Epithelial cell of proximal tubule (primary cell): ENCODE data around the gene P2RX1. TPM values are rescaled to one million over a fixed set of nuclear protein-coding genes. Genes with fewer than 3 reads are reported as not detected.

Source experiments
- DNase-seq: peaks from one replicate; pipeline ENCODE4 v3.0.0-alpha.2; 2011; ENCODE audit warnings: low read depth
- H3K4me3 ChIP-seq: 2 replicates; pipeline ENCODE4 v1.5.1; 2011; ENCODE audit warnings: low read depth, mild to moderate bottlenecking, low read length
- total RNA-seq: library from RNA; depleted of rRNA; stranded (reverse); fragments of >200 nt; gene quantifications from 2 replicates; pipeline ENCODE4 v1.2.3, GENCODE V29; 2015
- TF ChIP-seq, protein P1 (sequence below): conservative IDR thresholded peaks from 2 replicates; pipeline ENCODE4 v1.5.1; 2012; ENCODE audit warnings: low read depth, mild to moderate bottlenecking, low read length

The P2RX1 gene
- total RNA-seq, 1 donor from 2014 or later: not detected

DNA sequence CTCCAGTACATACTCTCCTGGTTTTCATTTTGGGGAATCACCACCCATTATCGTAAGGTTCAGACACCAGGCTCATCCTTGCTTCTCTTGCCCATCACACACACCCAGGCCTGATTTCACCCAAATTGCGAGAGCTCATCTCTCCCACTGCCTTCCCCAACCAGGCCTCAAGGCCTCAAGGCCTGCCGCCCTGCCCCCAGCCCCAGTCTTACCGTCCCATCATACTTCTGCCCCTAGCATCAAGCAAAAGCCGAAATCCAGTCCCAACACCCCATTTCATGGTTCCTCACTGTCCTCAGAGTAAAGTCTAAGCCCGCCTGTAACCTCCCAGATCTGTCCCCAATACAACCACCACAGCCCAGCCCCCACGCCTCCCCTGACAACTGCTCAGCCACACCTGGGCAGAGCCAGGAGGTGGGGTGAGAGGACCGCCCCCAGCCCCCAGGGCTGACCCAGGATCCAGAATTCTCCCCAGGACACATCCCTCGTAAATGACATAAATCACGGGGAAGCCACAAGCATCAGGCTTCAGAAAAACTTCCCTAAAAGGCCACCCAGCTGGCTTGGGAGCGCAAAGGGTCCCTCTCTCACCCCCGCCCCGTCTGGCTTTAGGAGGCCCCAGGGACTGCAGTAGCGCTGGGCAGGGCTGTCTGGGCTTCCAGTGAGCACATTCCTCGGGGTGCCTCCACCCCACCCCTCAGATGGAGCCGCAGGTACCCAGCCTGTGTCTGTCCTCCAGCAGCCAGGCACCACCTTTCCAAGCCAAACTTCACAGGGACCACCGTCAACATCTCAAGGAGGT lies 9.6 kb upstream of the P2RX1 start:
- TF ChIP-seq, protein P1, sequence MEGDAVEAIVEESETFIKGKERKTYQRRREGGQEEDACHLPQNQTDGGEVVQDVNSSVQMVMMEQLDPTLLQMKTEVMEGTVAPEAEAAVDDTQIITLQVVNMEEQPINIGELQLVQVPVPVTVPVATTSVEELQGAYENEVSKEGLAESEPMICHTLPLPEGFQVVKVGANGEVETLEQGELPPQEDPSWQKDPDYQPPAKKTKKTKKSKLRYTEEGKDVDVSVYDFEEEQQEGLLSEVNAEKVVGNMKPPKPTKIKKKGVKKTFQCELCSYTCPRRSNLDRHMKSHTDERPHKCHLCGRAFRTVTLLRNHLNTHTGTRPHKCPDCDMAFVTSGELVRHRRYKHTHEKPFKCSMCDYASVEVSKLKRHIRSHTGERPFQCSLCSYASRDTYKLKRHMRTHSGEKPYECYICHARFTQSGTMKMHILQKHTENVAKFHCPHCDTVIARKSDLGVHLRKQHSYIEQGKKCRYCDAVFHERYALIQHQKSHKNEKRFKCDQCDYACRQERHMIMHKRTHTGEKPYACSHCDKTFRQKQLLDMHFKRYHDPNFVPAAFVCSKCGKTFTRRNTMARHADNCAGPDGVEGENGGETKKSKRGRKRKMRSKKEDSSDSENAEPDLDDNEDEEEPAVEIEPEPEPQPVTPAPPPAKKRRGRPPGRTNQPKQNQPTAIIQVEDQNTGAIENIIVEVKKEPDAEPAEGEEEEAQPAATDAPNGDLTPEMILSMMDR: no peak
- DNase-seq: no peak
- no peak overlapping the region for H3K4me3 ChIP-seq

DNA sequence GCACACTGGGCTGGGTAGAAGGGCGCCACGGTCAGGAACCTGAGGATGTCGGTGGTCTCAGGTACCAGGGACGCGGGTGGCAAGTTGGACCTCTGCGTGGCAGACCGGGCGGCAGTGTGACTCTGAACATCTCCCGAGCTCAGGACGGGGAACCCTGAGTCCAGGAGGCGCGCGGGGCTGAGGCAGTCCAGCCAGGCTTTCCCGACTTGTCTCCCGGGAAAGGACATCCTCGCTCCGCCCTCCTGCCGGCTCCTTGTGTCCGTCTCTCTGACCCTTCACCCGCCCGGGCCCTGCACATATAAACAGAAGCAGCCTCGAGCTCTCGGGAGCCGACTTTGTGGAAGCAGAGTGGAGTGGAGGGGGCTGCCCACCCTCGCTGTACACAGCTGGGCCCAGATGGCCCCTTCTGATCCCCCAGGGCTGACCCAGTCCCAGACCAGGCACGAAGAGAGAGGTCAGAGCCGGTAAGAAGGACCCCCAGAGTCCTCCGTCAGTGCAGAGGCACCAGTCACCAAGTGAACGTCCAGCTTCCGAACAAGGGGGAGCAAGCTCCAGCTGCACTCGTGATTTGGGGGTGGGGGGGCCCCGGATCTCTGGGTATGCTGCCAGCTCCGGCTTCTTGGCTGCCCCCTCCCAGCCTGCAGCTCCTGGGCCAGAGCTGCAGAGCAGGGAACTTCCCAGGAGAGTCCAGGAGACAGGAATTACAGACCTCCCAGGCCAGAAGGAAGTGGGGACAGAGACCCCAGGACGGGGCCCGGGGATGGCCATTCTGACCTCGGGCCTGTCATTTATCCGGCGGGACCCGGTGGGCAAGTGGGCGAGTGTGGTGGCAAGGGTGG lies 8.5 kb upstream of the P2RX1 start:
- TF ChIP-seq, protein P1: no peak

DNA sequence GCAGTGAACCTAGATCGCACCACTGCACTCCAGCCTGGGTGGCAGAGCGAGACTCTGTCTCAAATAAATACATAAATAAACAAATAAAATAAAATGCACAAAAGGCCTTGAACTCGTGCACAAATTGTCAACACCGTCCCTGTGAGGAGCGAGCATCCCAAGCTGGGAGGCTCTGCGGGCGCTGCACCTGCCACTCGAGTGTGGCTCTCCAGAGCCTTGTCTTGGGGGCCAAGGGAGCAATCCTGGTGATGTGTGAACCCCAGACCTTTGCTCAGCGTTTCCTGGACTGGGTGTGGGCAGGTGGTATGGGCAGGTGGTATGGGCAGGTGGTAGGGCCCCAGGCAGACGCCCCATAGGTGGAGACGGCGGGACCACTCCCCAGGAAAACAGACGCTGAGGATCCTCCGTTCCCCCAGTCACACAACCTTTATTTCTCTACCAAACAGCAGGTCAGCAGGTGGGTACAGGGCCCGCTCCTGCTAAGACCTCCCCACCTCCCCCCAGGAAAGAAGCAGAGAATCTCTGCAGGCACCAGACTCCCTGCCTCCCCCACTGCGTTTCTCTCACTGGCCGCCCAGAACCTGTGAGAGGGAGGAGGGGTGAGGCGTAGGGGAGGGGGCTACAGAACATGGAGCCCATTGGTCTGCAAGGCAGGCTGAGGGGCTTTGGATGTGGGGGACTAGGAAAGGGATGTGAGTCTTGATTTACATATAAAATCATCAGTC lies 7.4 kb upstream of the P2RX1 start:
- no peak for DNase-seq
- no peak overlapping the region for H3K4me3 ChIP-seq
- TF ChIP-seq, protein P1: no peak

More for the DNA sequence above, 8.5 kb upstream of the P2RX1 start:
- H3K4me3 ChIP-seq: no peak overlapping the region
- no peak for DNase-seq

DNA sequence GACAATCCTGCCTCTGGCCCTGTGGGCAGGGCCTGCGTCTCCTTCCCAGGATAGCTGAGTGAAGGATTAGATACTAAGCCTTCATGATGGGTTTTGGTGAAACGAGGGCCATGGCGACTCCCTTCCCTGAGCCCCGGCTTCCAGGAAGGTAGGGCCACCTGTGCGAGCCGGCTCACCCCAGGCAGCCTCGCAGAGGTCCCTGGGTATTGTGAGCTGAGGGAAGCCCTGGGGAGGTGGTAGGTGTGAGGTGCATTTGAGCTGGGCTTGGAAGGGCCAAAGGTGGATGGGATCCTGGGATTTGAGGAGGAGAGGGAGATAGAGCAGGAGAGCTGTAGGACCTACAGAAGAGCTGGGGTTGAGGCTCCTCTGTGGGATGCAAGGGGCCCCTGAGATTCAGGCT lies 6.5 kb upstream of the P2RX1 start:
- H3K4me3 ChIP-seq: no peak overlapping the region
- TF ChIP-seq, protein P1: no peak
- DNase-seq: no peak

DNA sequence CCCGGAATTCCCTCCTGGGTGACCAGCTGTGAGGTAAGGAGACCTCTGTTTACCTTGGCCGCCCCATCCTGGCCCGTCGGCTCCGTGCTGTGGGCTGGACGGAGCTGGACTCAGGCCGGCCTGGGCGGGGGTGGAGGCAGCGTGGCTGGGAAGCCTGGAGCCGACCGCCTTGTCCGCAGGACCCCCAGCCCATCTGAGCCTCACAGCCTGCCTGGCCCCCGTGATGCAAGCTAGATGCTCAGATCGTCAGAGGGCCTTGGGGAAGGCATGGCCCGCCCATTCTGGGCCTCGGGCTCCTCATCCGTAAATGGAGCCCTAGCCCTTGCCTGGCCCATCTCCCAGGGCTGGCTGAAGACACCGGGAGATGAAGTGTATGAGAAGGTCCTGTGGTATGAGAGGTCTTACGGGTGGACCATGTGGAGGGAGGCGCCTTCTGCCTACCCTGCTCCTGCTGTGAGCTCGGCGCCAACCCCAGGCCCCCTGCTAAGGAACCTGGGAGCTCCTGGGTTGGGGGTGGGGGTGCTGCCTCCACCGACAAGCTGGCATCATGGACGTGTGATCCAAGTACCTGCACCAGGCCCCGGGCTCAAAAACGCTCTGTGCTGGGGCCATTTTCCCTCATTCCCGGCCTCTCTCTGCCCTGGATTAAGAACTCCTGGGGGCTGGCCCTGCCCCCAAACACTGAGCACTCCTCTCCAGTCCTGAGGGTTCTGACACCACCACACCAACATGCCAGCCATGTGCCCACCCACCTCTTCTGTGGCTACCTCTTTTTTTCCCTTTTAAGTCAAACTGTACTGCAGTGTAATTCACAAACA lies 5.4 kb upstream of the P2RX1 start:
- TF ChIP-seq, protein P1: no peak
- no peak overlapping the region for H3K4me3 ChIP-seq
- no peak for DNase-seq

DNA sequence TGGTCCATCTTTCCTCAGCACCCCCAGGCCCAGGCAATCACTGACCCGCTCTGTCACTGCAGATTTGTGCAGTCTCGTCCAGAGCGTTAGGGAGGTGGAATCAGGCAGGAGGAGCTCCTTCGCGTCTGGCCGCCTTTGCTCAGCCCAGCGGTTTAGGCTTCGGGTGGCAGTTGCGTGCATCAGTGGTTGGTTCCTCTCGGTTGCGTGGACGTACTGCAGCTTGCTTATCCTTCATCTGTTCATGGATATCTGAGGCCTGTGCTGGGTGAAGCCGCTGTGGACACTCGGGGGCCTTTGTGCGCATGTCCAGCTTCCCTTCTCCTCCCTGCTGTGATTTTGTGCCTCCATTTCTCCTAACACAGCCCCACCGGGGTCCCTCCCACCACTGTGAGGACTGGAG lies 4.7 kb upstream of the P2RX1 start:
- TF ChIP-seq, protein P1: no peak
- no peak for DNase-seq
- H3K4me3 ChIP-seq: no peak overlapping the region
